NCI-H1092 treated with DMSO at 0.1 percent for 48 hours (cell line): Measurements from ENCODE around the gene WDR35.
"Not testable (repeated sequence)": the region's sequence is repeated elsewhere in the genome, so short reads cannot be mapped to it uniquely, and the experiment has no call there.

Experiments
- DNase-seq: peaks from one replicate; lab custom pipeline; 2025; lab: John Stamatoyannopoulos, UW

The WDR35 gene

DNA sequence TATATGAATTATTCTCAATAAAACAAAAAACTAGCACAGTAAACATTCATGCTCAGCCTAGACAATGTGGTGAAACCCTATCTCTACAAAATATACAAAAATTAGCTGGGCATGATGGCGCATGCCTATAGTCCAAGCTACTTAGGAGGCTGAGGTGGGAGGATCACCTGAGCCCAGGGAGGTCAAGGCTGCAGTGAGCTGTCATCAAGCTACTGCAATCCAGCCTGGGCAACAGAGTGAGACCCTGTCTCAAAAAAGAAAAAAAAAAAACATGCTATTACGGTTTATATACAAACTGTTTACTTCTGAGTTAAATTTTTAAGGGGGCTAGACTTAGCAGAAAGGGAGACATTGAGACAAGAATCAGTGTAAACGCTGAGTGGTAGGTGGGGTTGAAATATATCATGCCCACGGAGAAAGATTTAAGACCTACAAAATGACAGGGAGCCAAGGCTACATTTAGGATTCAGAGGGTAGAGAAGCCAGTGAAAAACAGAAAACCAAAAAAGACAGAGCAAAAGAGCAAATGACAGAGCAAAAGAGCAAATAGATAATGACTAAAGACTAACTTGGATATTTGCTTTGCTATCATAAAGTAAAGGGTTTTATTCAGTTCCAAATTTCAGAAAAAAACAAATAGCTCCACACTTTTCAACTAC lies 95.6 kb downstream of the WDR35 start:
- DNase-seq, result no peak

DNA sequence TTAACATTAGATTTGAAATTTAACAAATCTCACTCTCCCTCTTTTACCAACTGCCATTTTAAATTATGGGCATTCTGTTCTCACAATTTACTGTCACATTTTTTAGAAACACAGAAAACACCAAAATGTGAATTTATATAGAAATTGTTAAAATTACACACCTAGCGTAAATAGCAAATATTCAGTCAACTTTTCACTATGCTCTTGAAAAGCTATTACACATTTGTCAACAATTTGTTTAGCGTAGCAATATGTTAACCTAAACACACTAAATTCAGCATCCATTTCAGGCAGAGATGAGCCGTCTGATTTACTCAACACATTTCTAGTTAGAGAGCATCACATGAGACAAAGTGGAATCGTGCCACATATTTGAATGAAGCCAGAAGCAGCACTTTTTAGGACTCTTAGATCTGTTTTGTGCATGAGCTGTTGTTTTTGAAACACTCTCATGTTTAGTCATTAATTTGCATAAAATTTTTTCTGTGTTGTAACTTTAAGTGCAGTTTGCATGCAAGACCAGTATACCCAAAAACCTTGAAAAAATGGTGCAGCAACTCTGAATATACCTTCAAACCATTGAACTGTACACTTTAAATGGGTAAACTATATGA lies 96.3 kb downstream of the WDR35 start:
- DNase-seq, result no peak

GRCh38 chr2:19891971-19892370 lies 97.9 kb downstream of the WDR35 start:
- DNase-seq, result not testable (repeated sequence)

- no peak for DNase-seq
These were observed 99.8 kb downstream of the WDR35 start for GRCh38 chr2:19890104-19890503.

- DNase-seq, result no peak
These were observed 101.1 kb downstream of the WDR35 start for GRCh38 chr2:19888831-19889230.

- DNase-seq, result no peak
These were observed 102.4 kb downstream of the WDR35 start for GRCh38 chr2:19887510-19887909.

DNA sequence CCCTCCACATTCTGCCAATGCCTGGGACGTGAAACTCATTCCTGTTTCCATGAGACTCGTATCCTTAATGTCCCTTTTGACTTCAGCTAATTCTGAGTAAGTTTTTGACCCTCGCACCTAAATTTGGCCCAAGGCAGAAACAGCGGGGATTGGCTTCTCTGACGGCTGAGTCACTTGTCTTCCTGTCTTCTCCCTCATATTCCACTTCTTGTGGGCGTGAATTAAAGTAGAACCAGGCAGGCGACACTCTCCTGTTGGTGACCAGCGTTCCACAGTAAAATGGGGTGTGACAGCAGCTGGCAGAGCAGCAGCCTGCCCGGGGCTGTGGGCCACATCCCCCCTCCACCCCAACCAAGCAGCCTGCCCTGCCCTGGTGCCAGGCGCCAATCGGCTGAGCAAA lies 103.6 kb downstream of the WDR35 start:
- DNase-seq, result no peak

DNA sequence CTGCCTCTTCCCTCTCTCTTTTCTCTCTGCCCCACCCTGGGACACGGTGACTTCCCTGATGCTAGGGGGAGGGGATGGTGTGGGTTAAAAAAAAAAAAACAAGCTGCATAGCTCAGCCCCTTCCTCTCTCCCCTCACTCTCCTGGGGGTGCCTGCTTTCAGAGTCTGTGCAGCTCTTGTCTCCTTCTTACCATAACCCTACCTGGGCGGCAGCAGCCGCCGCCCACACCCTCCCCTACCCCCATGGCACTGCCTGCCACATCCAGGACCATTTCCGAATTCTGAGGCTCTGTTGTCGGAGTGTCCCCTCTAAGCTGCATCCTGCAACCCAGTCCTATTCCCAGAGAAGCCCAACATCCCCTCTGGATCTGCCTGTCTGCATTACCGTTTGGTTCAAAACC lies 104.1 kb downstream of the WDR35 start:
- no peak for DNase-seq

GRCh38 chr2:19883971-19884720 lies 105.8 kb downstream of the WDR35 start:
- no peak for DNase-seq

- no peak for DNase-seq
These were observed 106.4 kb downstream of the WDR35 start for GRCh38 chr2:19883486-19883885.

DNA sequence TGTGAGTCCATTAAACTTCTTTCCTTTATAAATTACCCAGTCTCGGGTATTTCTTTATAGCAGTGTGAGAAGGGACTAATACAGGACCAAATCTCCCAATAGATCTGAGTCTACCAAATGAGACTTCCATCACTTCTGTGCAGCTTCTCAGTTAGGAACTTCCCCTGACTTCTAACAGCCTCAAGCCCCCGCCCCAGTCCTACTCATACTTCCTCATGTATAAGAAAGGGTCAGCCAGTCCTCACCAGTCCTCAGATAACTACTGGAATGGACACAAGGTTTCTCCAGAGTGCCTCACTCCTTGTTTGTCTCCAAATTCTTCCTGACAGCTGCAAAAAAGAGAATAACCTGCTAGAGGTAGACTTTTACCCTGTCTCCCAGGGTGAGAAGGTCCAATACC lies 107.6 kb downstream of the WDR35 start:
- no peak for DNase-seq

DNA sequence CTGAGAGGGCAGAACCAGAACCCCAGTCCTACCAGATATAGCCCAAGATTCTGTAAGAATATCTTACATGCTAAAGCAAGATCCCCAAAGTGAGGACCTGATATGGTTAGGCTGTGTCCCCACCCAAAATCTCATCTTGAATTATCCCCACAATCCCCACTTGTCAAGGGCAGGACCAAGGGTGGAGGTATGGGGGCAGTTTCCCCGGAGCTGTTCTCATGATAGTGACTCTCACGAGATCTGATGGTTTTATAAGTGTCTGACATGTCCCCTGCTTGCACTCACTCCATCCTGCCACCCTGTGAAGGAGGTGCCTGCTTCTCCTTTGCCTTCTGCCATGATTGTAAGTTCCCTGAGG lies 108.0 kb downstream of the WDR35 start:
- DNase-seq, result no peak

DNA sequence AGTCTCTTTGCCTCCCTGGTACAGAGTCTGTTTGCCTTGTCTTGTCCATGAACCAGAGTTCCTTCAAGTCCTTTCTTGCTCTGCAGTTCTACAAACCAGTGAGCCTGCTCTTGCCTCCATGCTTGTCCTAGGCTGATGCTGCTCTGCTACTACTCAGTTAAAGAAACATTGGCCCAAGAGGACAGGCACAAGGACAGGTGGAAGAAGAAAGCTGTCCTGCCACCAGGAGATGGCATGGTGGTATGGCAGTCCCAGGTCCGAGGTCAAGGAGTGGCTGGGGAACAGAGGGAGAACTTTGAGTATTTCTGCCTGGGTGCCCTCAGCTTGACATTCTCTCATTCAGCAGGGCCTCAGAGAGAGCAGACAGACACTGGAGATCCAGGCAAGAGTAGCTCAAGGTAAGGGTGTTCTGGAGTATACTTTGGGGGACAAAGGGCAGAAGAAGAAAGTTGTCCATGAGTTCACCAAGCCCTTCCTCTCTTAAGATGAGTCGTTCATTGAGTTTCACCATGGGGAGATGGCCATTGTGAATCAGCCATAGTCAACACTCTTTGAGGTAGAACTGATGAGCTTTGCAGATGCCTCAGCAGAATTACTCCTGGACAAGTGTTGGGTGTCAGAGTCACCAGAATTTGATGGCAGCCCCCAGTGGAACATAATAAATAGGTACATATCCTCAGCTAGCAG lies 108.5 kb downstream of the WDR35 start:
- DNase-seq, result no peak

GRCh38 chr2:19880191-19880590 lies 109.7 kb downstream of the WDR35 start:
- DNase-seq, result not testable (repeated sequence)

- DNase-seq, result no peak
These were observed 110.8 kb downstream of the WDR35 start for GRCh38 chr2:19879120-19879519.

DNA sequence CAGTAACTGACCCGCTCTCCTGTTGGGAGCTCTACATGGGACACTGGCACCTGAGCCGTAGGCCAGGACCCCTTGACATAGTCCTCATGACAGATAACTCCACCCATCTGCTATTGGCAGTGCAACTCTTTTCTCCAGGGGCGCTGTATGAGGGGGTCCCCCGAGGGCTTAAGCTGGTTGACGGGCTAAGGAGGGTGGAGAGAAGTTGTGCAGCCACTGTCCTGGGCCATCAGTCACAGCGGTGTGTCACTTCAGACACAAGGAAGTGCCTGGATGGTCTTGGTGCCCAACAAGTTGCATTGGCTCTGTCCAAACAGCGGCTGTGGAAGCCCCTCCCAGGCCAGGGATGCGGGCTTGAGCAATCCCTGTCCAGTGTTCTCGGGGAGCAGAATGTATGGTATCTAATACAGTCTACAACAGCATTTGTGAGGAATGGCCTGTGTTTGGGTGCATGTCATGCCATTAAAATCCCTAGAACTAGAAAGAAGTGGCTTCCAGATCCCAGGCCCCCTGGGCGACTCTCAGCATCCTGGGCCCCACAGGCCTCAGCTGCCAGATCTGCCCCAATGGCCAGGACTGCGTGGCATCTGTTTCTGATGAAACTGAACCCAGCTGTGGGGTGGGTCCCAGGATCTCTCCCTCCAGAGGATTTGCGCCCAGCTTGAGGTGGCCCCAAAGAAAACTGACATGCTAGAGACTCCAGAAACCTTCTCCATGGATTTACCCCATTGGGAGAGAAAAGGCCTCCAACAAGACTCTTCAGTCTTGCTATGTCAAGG lies 111.4 kb downstream of the WDR35 start:
- DNase-seq, result no peak

DNA sequence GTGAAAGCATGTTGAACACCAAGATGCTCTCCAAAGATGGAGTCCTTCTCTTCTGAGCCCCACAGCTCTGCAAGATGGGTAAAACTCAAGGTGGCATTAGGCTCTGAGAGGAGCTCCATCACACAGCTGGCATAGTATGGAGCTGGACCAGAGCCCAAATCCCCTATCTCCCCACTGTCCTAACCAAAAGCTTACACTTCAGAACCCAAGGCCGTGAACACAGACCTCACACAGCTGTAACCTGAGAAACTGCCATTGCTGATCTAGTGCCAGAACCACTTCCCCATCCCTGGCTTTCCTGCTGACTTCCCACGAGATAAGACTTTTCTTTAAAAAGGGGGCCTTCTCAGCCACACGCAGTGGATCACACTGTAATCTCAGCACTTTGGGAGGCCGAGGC lies 113.2 kb downstream of the WDR35 start:
- DNase-seq, result no peak

GRCh38 chr2:19875280-19875679 lies 114.6 kb downstream of the WDR35 start:
- no peak for DNase-seq

GRCh38 chr2:19874726-19875125 lies 115.2 kb downstream of the WDR35 start:
- no peak for DNase-seq

- DNase-seq, result no peak
These were observed 116.9 kb downstream of the WDR35 start for GRCh38 chr2:19873014-19873413.

DNA sequence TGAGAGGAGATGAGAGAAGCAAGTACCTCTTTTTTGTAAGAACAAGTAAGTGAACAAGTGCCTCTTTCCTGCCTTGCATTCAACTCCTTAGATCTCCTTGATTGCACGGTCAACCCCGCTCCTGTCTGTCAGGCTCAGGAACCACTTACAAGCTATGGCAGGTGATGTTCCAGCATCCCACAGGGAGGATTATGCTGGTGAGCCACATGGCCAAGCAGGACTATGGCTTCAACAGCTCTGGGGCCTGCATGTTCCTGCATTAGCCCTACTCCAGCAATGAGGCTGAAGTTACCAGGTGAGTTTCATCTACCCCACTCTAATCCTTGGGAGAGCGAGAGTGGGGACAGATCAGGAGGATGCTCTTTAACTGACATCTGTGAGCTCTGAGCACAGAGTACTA lies 117.6 kb downstream of the WDR35 start:
- no peak for DNase-seq

GRCh38 chr2:19871836-19872235 lies 118.1 kb downstream of the WDR35 start:
- DNase-seq, result no peak
